ENCODE data around the gene EFCAB8.

DNA sequence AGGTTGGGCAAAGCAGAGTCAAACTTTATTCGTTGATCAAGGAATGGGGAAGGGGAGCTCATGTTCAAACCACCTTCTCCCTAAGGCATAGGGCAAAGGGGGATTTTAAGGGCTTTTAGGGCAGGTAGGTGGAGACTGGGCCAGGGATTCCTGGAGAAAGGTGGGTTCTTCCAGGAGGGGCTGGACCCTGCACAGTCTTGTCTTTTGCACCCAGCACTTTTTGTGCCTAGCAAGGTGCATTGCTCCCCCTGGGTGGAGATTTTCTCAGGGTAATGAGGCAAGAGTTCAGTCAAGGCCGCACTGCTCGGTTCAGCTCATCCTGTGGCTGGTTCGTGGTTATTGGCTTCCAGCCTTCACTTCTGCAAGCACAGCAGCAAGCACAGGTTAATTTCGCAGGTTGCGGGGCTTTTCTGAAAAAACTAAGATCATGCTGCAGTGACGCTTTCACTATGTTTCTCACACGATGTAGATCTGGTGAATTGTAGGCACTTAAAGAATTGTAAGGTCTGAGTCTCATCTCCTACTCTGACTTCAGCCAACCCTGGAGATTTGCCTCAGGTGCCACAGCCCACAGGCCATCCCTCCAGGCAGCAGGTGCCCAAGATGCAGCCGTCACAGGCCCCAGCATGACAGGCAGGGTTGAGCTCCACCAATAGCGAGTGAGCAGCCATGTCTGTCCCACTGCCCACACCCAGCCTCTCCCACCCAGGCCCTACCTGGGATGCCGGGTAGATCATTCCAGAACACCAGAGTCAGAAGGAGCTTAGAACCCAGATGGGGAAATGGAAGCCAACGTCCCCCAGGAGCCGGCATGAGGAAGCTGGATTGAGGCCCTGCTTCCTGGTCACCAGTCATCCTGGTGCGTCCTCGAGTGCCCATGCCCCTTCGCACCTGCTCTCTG lies 108.4 kb downstream of the EFCAB8 start:
- TF ChIP-seq, protein P1, sequence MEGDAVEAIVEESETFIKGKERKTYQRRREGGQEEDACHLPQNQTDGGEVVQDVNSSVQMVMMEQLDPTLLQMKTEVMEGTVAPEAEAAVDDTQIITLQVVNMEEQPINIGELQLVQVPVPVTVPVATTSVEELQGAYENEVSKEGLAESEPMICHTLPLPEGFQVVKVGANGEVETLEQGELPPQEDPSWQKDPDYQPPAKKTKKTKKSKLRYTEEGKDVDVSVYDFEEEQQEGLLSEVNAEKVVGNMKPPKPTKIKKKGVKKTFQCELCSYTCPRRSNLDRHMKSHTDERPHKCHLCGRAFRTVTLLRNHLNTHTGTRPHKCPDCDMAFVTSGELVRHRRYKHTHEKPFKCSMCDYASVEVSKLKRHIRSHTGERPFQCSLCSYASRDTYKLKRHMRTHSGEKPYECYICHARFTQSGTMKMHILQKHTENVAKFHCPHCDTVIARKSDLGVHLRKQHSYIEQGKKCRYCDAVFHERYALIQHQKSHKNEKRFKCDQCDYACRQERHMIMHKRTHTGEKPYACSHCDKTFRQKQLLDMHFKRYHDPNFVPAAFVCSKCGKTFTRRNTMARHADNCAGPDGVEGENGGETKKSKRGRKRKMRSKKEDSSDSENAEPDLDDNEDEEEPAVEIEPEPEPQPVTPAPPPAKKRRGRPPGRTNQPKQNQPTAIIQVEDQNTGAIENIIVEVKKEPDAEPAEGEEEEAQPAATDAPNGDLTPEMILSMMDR (conservative IDR thresholded peaks at IDR 0.05; ENCODE audit: low read length) = no peak
- no peak for TF ChIP-seq EZH2phosphoT487 (IDR thresholded peaks at IDR 0.05; ENCODE audit: borderline replicate concordance, low read depth, low read length)

Measured in OCI-LY7 (cell line).